Measurements from ENCODE around the gene ZNF358. TPM values are rescaled to one million over a fixed set of nuclear protein-coding genes. Genes with fewer than 3 reads are reported as not detected.

ZNF358 gene
- polyA plus RNA-seq, 3 donors, result 0.41 to 8.6 (median 1.0) TPM

GRCh38 chr19:7550169-7550770 lies 34.4 kb downstream of the ZNF358 start:
- H3K4me3 Mint-ChIP-seq, result no peak overlapping the region
- WGBS (ENCODE audit: insufficient coverage), result 96% methylated on average over 39 of the region's 41 CpGs
- no peak overlapping the region for H2AFZ ChIP-seq (ENCODE audit: insufficient read depth, low read depth, low read length, poor library complexity, severe bottlenecking)

More at GRCh38 chr19:7550169-7550770, 34.4 kb downstream of the ZNF358 start:
- TF ChIP-seq CTCF (IDR thresholded peaks at IDR 0.05), result no peak
- Histone ChIP-seq H3K79me2 (ENCODE audit: insufficient read depth, low read length) (no peaks in the 10 kb centered on the region), H3K27ac (ENCODE audit: low read depth in 1 of 2, low read length in 2 of 2) (no peak overlapping the region), H3K36me3 (replicated peaks in 1 of 2; ENCODE audit: control insufficient read depth in 1 of 2, insufficient read depth in 2 of 2, low read length in 2 of 2) (peaks cover 39 to 54% of the 10 kb centered on the region in 2 donors), H3K4me1 (ENCODE audit: control insufficient read depth in 1 of 2, insufficient read depth in 2 of 2, low read length in 2 of 2) (peaks cover 14 to 17% of the 10 kb centered on the region in 2 donors), H3K4me2 (replicated peaks; ENCODE audit: extremely low read depth, low read length, poor library complexity, severe bottlenecking) (no peak overlapping the region), H4K20me1 (ENCODE audit: insufficient read depth, low read length) (peaks cover 13% of the 10 kb centered on the region), H3K4me3 (replicated peaks in 1 of 3; ENCODE audit: low read depth in 2 of 3, low read length in 3 of 3) (no peak overlapping the region), H3K27me3 (ENCODE audit: control insufficient read depth in 2 of 2, insufficient read depth in 2 of 2, low read length in 2 of 2) (no peaks in the 10 kb centered on the region), H3K9ac (ENCODE audit: insufficient read depth, low read length, poor library complexity, severe bottlenecking) (no peak overlapping the region), H3K9me3 (replicated peaks in 1 of 2; ENCODE audit: control insufficient read depth in 1 of 2, insufficient read depth in 1 of 2, low read length in 2 of 2) (no peaks in the 10 kb centered on the region)
- intact Hi-C loops (cut with micrococcal nuclease), result no loop called here
- H3K27me3 Mint-ChIP-seq (ENCODE audit: low read depth in 3 of 3), result peaks cover 0 to 2% (median 0%) of the 10 kb centered on the region in 3 donors
- H3K27ac Mint-ChIP-seq, result no peak overlapping the region
- H3K4me1 Mint-ChIP-seq, result peaks cover 20% of the 10 kb centered on the region
- peaks cover 57 to 75% of the 10 kb centered on the region in 2 donors for H3K36me3 Mint-ChIP-seq
- no peak for DNase-seq
- peaks cover 0 to 1% (median 0%) of the 10 kb centered on the region in 7 donors for H3K9me3 Mint-ChIP-seq

Measured in CD14-positive monocyte (primary cell).